ENCODE measurements around the gene GTPBP1.

GTPBP1 gene

GRCh38 chr22:38704654-38705234 lies 1.0 kb upstream of the GTPBP1 start:
- DNase-seq: no peak

GRCh38 chr22:38706101-38706900 lies 557 bp downstream of the GTPBP1 start:
- DNase-seq: peak; percentile 69

- DNase-seq: no peak
Observed at GRCh38 chr22:38706901-38707195, 1.1 kb downstream of the GTPBP1 start.

GRCh38 chr22:38707346-38707745 lies 1.6 kb downstream of the GTPBP1 start:
- no peak for DNase-seq

GRCh38 chr22:38707984-38708383 lies 2.2 kb downstream of the GTPBP1 start:
- no peak for DNase-seq

- no peak for DNase-seq
Observed at GRCh38 chr22:38709306-38709705, 3.6 kb downstream of the GTPBP1 start.

- no peak for DNase-seq
Observed at GRCh38 chr22:38710351-38710750, 4.6 kb downstream of the GTPBP1 start.

GRCh38 chr22:38710866-38711265 lies 5.1 kb downstream of the GTPBP1 start:
- DNase-seq: no peak

- no peak for DNase-seq
Observed at GRCh38 chr22:38712486-38713207, 6.9 kb downstream of the GTPBP1 start.

GRCh38 chr22:38713921-38714320 lies 8.2 kb downstream of the GTPBP1 start:
- no peak for DNase-seq

- DNase-seq: no peak
Observed at GRCh38 chr22:38715176-38715764, 9.5 kb downstream of the GTPBP1 start.

- DNase-seq: no peak
Observed at GRCh38 chr22:38715852-38716251, 10.1 kb downstream of the GTPBP1 start.

- no peak for DNase-seq
Observed at GRCh38 chr22:38716271-38716670, 10.5 kb downstream of the GTPBP1 start.

GRCh38 chr22:38716826-38717225 lies 11.1 kb downstream of the GTPBP1 start:
- no peak for DNase-seq

- no peak for DNase-seq
Observed at GRCh38 chr22:38717244-38717643, 11.5 kb downstream of the GTPBP1 start.

- DNase-seq: no peak
Observed at GRCh38 chr22:38718414-38718813, 12.7 kb downstream of the GTPBP1 start.

- no peak for DNase-seq
Observed at GRCh38 chr22:38719196-38719595, 13.5 kb downstream of the GTPBP1 start.

GRCh38 chr22:38720350-38720749 lies 14.6 kb downstream of the GTPBP1 start:
- no peak for DNase-seq

- DNase-seq: no peak
Observed at GRCh38 chr22:38721551-38721950, 15.8 kb downstream of the GTPBP1 start.

GRCh38 chr22:38724176-38724575 lies 18.4 kb downstream of the GTPBP1 start:
- no peak for DNase-seq

- no peak for DNase-seq
Observed at GRCh38 chr22:38724926-38725571, 19.3 kb downstream of the GTPBP1 start.

- DNase-seq: no peak
Observed at GRCh38 chr22:38725900-38726655, 20.3 kb downstream of the GTPBP1 start.

- no peak for DNase-seq
Observed at GRCh38 chr22:38727123-38727522, 21.4 kb downstream of the GTPBP1 start.
